ENCODE measurements around the gene MALAT1.
"Not testable (repeated sequence)": the region's sequence is repeated elsewhere in the genome, so short reads cannot be mapped to it uniquely, and the experiment has no call there.

The MALAT1 gene

DNA sequence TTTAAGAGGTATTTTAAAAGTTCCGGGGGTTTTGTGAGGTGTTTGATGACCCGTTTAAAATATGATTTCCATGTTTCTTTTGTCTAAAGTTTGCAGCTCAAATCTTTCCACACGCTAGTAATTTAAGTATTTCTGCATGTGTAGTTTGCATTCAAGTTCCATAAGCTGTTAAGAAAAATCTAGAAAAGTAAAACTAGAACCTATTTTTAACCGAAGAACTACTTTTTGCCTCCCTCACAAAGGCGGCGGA lies 193 bp upstream of the MALAT1 start:
- DNase-seq (ENCODE audit: low read depth): no peak

DNA sequence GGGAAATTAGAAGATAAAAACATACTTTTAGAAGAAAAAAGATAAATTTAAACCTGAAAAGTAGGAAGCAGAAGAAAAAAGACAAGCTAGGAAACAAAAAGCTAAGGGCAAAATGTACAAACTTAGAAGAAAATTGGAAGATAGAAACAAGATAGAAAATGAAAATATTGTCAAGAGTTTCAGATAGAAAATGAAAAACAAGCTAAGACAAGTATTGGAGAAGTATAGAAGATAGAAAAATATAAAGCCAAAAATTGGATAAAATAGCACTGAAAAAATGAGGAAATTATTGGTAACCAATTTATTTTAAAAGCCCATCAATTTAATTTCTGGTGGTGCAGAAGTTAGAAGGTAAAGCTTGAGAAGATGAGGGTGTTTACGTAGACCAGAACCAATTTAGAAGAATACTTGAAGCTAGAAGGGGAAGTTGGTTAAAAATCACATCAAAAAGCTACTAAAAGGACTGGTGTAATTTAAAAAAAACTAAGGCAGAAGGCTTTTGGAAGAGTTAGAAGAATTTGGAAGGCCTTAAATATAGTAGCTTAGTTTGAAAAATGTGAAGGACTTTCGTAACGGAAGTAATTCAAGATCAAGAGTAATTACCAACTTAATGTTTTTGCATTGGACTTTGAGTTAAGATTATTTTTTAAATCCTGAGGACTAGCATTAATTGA lies 1.0 kb downstream of the MALAT1 start:
- DNase-seq (ENCODE audit: low read depth): no peak

DNA sequence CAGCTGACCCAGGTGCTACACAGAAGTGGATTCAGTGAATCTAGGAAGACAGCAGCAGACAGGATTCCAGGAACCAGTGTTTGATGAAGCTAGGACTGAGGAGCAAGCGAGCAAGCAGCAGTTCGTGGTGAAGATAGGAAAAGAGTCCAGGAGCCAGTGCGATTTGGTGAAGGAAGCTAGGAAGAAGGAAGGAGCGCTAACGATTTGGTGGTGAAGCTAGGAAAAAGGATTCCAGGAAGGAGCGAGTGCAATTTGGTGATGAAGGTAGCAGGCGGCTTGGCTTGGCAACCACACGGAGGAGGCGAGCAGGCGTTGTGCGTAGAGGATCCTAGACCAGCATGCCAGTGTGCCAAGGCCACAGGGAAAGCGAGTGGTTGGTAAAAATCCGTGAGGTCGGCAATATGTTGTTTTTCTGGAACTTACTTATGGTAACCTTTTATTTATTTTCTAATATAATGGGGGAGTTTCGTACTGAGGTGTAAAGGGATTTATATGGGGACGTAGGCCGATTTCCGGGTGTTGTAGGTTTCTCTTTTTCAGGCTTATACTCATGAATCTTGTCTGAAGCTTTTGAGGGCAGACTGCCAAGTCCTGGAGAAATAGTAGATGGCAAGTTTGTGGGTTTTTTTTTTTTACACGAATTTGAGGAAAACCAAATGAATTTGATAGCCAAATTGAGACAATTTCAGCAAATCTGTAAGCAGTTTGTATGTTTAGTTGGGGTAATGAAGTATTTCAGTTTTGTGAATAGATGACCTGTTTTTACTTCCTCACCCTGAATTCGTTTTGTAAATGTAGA lies 1.7 kb downstream of the MALAT1 start:
- no peak for DNase-seq (ENCODE audit: low read depth)

DNA sequence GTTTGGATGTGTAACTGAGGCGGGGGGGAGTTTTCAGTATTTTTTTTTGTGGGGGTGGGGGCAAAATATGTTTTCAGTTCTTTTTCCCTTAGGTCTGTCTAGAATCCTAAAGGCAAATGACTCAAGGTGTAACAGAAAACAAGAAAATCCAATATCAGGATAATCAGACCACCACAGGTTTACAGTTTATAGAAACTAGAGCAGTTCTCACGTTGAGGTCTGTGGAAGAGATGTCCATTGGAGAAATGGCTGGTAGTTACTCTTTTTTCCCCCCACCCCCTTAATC lies 2.3 kb downstream of the MALAT1 start:
- no peak for DNase-seq (ENCODE audit: low read depth)

DNA sequence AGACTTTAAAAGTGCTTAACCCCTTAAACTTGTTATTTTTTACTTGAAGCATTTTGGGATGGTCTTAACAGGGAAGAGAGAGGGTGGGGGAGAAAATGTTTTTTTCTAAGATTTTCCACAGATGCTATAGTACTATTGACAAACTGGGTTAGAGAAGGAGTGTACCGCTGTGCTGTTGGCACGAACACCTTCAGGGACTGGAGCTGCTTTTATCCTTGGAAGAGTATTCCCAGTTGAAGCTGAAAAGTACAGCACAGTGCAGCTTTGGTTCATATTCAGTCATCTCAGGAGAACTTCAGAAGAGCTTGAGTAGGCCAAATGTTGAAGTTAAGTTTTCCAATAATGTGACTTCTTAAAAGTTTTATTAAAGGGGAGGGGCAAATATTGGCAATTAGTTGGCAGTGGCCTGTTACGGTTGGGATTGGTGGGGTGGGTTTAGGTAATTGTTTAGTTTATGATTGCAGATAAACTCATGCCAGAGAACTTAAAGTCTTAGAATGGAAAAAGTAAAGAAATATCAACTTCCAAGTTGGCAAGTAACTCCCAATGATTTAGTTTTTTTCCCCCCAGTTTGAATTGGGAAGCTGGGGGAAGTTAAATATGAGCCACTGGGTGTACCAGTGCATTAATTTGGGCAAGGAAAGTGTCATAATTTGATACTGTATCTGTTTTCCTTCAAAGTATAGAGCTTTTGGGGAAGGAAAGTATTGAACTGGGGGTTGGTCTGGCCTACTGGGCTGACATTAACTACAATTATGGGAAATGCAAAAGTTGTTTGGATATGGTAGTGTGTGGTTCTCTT lies 2.8 kb downstream of the MALAT1 start:
- DNase-seq (ENCODE audit: low read depth): no peak

DNA sequence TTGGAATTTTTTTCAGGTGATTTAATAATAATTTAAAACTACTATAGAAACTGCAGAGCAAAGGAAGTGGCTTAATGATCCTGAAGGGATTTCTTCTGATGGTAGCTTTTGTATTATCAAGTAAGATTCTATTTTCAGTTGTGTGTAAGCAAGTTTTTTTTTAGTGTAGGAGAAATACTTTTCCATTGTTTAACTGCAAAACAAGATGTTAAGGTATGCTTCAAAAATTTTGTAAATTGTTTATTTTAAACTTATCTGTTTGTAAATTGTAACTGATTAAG lies 3.4 kb downstream of the MALAT1 start:
- DNase-seq (ENCODE audit: low read depth): no peak

DNA sequence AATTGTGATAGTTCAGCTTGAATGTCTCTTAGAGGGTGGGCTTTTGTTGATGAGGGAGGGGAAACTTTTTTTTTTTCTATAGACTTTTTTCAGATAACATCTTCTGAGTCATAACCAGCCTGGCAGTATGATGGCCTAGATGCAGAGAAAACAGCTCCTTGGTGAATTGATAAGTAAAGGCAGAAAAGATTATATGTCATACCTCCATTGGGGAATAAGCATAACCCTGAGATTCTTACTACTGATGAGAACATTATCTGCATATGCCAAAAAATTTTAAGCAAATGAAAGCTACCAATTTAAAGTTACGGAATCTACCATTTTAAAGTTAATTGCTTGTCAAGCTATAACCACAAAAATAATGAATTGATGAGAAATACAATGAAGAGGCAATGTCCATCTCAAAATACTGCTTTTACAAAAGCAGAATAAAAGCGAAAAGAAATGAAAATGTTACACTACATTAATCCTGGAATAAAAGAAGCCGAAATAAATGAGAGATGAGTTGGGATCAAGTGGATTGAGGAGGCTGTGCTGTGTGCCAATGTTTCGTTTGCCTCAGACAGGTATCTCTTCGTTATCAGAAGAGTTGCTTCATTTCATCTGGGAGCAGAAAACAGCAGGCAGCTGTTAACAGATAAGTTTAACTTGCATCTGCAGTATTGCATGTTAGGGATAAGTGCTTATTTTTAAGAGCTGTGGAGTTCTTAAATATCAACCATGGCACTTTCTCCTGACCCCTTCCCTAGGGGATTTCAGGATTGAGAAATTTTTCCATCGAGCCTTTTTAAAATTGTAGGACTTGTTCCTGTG lies 3.9 kb downstream of the MALAT1 start:
- DNase-seq (ENCODE audit: low read depth): no peak

DNA sequence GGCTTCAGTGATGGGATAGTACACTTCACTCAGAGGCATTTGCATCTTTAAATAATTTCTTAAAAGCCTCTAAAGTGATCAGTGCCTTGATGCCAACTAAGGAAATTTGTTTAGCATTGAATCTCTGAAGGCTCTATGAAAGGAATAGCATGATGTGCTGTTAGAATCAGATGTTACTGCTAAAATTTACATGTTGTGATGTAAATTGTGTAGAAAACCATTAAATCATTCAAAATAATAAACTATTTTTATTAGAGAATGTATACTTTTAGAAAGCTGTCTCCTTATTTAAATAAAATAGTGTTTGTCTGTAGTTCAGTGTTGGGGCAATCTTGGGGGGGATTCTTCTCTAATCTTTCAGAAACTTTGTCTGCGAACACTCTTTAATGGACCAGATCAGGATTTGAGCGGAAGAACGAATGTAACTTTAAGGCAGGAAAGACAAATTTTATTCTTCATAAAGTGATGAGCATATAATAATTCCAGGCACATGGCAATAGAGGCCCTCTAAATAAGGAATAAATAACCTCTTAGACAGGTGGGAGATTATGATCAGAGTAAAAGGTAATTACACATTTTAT lies 4.6 kb downstream of the MALAT1 start:
- DNase-seq (ENCODE audit: low read depth): no peak

DNA sequence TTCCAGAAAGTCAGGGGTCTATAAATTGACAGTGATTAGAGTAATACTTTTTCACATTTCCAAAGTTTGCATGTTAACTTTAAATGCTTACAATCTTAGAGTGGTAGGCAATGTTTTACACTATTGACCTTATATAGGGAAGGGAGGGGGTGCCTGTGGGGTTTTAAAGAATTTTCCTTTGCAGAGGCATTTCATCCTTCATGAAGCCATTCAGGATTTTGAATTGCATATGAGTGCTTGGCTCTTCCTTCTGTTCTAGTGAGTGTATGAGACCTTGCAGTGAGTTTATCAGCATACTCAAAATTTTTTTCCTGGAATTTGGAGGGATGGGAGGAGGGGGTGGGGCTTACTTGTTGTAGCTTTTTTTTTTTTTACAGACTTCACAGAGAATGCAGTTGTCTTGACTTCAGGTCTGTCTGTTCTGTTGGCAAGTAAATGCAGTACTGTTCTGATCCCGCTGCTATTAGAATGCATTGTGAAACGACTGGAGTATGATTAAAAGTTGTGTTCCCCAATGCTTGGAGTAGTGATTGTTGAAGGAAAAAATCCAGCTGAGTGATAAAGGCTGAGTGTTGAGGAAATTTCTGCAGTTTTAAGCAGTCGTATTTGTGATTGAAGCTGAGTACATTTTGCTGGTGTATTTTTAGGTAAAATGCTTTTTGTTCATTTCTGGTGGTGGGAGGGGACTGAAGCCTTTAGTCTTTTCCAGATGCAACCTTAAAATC lies 5.3 kb downstream of the MALAT1 start:
- no peak for DNase-seq (ENCODE audit: low read depth)

DNA sequence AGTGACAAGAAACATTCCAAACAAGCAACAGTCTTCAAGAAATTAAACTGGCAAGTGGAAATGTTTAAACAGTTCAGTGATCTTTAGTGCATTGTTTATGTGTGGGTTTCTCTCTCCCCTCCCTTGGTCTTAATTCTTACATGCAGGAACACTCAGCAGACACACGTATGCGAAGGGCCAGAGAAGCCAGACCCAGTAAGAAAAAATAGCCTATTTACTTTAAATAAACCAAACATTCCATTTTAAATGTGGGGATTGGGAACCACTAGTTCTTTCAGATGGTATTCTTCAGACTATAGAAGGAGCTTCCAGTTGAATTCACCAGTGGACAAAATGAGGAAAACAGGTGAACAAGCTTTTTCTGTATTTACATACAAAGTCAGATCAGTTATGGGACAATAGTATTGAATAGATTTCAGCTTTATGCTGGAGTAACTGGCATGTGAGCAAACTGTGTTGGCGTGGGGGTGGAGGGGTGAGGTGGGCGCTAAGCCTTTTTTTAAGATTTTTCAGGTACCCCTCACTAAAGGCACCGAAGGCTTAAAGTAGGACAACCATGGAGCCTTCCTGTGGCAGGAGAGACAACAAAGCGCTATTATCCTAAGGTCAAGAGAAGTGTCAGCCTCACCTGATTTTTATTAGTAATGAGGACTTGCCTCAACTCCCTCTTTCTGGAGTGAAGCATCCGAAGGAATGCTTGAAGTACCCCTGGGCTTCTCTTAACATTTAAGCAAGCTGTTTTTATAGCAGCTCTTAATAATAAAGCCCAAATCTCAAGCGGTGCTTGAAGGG lies 6.0 kb downstream of the MALAT1 start:
- DNase-seq (ENCODE audit: low read depth): no peak

DNA sequence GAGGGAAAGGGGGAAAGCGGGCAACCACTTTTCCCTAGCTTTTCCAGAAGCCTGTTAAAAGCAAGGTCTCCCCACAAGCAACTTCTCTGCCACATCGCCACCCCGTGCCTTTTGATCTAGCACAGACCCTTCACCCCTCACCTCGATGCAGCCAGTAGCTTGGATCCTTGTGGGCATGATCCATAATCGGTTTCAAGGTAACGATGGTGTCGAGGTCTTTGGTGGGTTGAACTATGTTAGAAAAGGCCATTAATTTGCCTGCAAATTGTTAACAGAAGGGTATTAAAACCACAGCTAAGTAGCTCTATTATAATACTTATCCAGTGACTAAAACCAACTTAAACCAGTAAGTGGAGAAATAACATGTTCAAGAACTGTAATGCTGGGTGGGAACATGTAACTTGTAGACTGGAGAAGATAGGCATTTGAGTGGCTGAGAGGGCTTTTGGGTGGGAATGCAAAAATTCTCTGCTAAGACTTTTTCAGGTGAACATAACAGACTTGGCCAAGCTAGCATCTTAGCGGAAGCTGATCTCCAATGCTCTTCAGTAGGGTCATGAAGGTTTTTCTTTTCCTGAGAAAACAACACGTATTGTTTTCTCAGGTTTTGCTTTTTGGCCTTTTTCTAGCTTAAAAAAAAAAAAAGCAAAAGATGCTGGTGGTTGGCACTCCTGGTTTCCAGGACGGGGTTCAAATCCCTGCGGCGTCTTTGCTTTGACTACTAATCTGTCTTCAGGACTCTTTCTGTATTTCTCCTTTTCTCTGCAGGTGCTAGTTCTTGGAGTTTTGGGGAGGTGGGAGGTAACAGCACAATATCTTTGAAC lies 6.8 kb downstream of the MALAT1 start:
- no peak for DNase-seq (ENCODE audit: low read depth)

DNA sequence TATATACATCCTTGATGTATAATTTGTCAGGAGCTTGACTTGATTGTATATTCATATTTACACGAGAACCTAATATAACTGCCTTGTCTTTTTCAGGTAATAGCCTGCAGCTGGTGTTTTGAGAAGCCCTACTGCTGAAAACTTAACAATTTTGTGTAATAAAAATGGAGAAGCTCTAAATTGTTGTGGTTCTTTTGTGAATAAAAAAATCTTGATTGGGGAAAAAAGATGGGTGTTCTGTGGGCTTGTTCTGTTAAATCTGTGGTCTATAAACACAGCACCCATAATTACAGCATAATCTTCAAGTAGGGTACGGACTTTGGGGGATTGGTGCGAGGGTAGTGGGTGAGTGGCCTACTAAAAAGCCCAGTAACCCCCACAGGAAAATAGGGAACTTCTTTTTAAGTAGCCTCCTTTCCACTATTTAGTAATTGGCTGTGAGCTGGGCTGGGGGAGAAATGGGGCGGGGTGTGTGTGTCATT lies 7.5 kb downstream of the MALAT1 start:
- DNase-seq (ENCODE audit: low read depth): no peak

DNA sequence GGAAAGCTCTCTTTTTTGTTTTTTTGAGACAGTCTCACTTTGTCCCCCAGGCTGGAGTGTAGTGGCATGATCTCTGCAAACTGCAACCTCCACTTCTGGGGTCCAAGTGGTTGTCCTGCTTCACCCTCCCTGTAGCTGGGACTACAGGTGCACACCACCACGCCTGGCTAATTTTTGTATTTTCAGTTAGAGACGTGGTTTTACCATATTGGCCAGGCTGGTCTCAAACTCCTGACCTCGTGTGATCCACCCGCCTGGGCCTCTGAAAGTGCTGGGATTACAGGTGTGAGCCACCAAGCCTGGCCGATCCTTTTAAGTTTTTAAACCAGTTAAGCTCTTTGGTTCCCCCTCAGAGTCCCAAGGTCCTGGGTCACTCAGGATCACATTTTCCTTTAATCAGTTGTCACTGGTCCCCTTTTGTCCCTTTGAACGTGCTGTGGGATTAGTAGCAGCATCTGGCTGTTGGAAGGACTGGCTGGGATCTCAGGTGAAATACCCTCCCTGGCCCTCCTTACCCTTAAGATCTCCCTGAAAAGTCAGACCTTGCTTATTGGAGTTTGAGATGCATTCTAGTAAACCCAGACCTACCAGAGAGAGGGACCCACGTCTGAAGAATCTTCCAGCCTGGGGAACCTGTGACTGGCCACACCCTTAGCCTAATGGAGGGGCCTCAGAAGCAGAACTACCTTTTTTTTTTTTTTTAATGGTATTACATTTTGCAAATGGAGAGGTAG lies 8.1 kb downstream of the MALAT1 start:
- no peak for DNase-seq (ENCODE audit: low read depth)

DNA sequence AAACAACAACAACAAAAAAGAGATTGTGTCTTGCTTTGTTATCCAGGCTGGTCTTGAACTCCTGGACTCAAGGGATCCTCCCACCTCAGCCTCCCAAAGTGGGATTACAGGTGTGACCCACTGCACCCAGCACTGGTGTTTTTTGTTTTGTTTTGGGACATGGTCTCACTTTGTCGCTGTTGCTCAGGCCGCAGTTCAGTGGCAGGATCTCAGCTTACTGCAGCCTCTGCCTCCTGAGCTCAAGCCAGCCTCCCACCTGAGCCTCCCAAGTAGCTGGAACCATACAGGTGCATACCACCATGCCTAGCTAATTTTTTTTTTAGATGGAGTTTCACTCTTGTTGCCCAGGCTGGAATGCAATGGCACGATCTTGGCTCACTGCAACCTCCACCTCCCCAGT lies 13.5 kb downstream of the MALAT1 start:
- not testable (repeated sequence) for DNase-seq (ENCODE audit: low read depth)

DNA sequence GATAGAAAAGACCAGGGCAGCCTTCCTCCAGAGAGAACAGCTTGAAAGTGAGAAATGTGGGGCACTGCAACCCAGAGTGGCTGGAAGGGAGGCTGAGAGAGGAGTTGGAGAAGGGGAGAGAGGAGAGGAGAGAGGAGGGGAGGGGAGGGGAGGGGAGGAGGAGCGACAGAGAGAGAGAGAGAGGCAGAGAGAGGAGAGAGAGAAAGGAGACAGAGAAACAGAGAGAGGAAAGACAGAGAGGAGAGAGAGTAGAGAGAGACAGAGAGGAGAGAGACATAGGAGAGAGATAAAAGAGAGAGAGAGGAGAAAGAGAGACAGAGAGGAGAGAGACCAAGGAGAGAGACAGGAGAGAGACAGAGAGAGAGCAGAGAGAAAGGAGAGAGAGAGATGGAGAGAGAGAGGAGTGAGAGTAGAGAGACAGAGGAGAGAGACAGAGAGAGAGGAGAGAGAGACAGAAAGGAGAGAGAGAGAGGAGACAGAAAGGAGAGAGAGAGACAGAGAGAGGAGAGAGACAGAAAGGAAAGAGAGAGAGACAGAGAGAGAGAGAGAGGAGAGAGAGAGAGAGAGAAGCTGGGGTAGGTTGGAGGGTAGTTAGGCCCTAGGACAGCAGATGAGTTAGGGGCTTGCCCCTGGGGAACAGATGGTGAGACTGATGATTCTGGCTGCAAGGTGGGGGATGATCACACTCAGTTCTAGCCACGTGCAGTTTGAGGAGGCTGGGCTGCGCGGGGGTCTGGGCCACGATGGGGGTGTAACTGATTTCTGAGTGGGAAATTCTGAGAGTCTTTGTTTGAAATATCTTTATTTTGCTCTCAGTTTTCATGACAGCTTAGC lies 17.5 kb downstream of the MALAT1 start:
- no peak for DNase-seq (ENCODE audit: low read depth)

DNA sequence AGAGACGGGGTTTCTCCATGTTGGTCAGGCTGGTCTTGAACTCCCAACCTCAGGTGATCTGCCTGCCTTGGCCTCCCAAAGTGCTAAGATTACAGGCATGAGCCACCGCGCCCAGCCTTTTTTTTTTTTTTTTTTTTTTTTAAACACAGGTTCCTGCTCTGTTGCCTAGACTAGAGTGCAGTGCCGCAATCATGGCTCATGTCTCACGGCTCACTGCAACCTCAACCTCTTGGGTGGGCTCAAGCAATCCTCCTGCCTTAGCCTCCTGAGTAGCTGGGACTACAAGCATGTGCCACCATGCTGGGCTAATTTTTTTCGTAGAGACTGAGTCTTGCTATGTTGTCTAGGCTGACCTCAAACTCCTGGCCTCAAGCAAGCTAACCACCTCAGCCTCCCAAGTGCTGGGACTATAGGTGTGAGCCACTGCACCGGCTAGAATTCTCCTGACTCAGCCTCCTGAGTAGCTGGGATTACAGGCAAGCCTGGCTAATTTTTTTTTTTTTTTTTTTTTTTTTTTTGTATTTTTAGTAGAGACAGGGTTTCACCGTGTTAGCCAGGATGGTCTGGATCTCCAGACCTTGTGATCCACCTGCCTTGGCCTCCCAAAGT lies 20.2 kb downstream of the MALAT1 start:
- DNase-seq (ENCODE audit: low read depth): not testable (repeated sequence)

DNA sequence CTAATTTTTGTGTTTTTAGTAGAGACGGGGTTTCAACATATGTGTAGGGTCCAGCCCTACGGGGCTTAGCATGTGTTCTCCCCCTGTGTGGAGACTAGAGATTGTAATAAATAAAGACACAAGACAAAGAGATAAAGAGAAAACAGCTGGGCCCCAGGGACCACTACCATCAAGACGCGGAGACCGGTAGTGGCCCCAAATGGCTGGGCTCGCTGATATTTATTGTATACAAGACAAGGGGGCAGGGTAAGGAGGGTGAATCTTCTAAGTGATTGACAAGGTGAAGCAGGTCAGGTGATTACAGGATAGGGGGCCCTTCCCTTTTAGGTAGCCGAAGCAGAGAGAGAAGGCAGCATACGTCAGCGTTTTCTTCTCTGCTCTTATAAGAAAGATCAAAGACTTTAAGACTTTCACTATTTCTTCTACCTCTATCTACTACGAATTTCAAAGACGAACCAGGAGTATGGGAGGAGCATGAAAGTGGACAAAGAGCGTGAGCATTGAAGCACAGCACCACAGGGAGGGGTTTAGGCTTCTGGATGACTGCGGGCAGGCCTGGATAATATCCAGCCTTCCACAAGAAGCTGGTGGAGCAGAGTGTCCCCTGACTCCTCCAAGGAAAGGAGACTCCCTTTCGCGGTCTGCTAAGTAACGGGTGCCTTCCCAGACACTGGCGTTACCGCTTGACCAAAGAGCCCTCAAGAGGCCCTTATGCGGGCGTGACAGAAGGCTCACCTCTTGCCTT lies 23.1 kb downstream of the MALAT1 start:
- DNase-seq (ENCODE audit: low read depth): not testable (repeated sequence)
